T-helper 22 cell (primary cell): ENCODE data around the gene TFF2.

Source experiments
- DNase-seq: peaks from one replicate; pipeline ENCODE4 v3.0.0-alpha.2; 2020; ENCODE audit warnings: low read depth

Gene TFF2

GRCh38 chr21:42346866-42347600 is 3.8 kb downstream of the TFF2 start:
- DNase-seq: no peak

GRCh38 chr21:42346441-42346840 is 4.4 kb downstream of the TFF2 start:
- DNase-seq: no peak

GRCh38 chr21:42344631-42345030 is 6.2 kb downstream of the TFF2 start:
- DNase-seq: no peak

GRCh38 chr21:42343963-42344510 is 6.8 kb downstream of the TFF2 start:
- DNase-seq: no peak

GRCh38 chr21:42343556-42343955 is 7.2 kb downstream of the TFF2 start:
- DNase-seq: no peak

GRCh38 chr21:42343101-42343500 is 7.7 kb downstream of the TFF2 start:
- no peak for DNase-seq

GRCh38 chr21:42341776-42342542 is 8.8 kb downstream of the TFF2 start:
- DNase-seq: no peak

- no peak for DNase-seq
These were observed 10.4 kb downstream of the TFF2 start for GRCh38 chr21:42340187-42341050.

GRCh38 chr21:42338729-42339715 is 11.8 kb downstream of the TFF2 start:
- no peak for DNase-seq

GRCh38 chr21:42337830-42338728 is 12.7 kb downstream of the TFF2 start:
- peak; percentile 45 for DNase-seq

- no peak for DNase-seq
These were observed 13.5 kb downstream of the TFF2 start for GRCh38 chr21:42337276-42337675.

GRCh38 chr21:42336054-42336453 is 14.7 kb downstream of the TFF2 start:
- no peak for DNase-seq

- DNase-seq: no peak
These were observed 18.1 kb downstream of the TFF2 start for GRCh38 chr21:42332557-42333317.

GRCh38 chr21:42331660-42332059 is 19.1 kb downstream of the TFF2 start:
- DNase-seq: no peak

GRCh38 chr21:42330380-42331371 is 20.1 kb downstream of the TFF2 start:
- no peak for DNase-seq

- DNase-seq: no peak
These were observed 25.9 kb downstream of the TFF2 start for GRCh38 chr21:42324896-42325295.

- DNase-seq: no peak
These were observed 28.9 kb downstream of the TFF2 start for GRCh38 chr21:42321845-42322244.

GRCh38 chr21:42321231-42321630 is 29.6 kb downstream of the TFF2 start:
- no peak for DNase-seq
